KMS-11 (cell line): ENCODE results near the gene GPX3.

Source experiments
- H2AFZ ChIP-seq: fragments of 200-600 bp; sonication (generic); 2 replicates; pipeline ENCODE4 v1.6.1; 2016; ENCODE audit warnings: antibody characterized with exemption, mixed run types, low read depth
- H3K27ac ChIP-seq: fragments of 200-600 bp; sonication (generic); 2 replicates; pipeline ENCODE4 v1.6.1; 2016; ENCODE audit warnings: mild to moderate bottlenecking, mixed run types
- H3K27me3 ChIP-seq: fragments of 200-600 bp; sonication (generic); 2 replicates; pipeline ENCODE4 v1.6.1; 2017; ENCODE audit warnings: mild to moderate bottlenecking, low read depth, mixed run types, moderate library complexity; ENCODE audit not compliant: insufficient read depth
- H3K36me3 ChIP-seq: fragments of 200-600 bp; sonication (generic); 2 replicates; pipeline ENCODE4 v1.6.1; 2017; ENCODE audit warnings: mild to moderate bottlenecking, mixed run types; ENCODE audit not compliant: insufficient read depth
- H3K4me1 ChIP-seq: fragments of 200-600 bp; sonication (generic); 2 replicates; pipeline ENCODE4 v1.6.1; 2016; ENCODE audit warnings: mild to moderate bottlenecking, low read depth, mixed run types; ENCODE audit not compliant: poor library complexity, severe bottlenecking
- H3K4me2 ChIP-seq: fragments of 200-600 bp; sonication (generic); 2 replicates; pipeline ENCODE4 v1.7.0; 2016; ENCODE audit warnings: mild to moderate bottlenecking, mixed run types
- H3K4me3 ChIP-seq: fragments of 200-600 bp; sonication (generic); IDR thresholded peaks from 2 replicates; pipeline ENCODE4 v1.6.1; 2017; ENCODE audit warnings: low read depth, low read length, mixed read lengths; ENCODE audit not compliant: insufficient read depth
- H3K79me2 ChIP-seq: fragments of 200-600 bp; sonication (generic); 2 replicates; pipeline ENCODE4 v1.6.1; 2016; ENCODE audit warnings: low read depth, mixed run types; ENCODE audit not compliant: insufficient read depth
- H3K9ac ChIP-seq: fragments of 200-600 bp; sonication (generic); 2 replicates; pipeline ENCODE4 v1.6.1; 2016; ENCODE audit warnings: mild to moderate bottlenecking, mixed run types
- H4K20me1 ChIP-seq: fragments of 200-600 bp; sonication (generic); 2 replicates; pipeline ENCODE4 v1.6.1; 2016; ENCODE audit warnings: mild to moderate bottlenecking, mixed run types; ENCODE audit not compliant: insufficient read depth
- CTCF ChIP-seq: fragments of 200-600 bp; sonication (generic); conservative IDR thresholded peaks from 2 replicates; pipeline ENCODE4 v1.6.1; 2017; ENCODE audit warnings: low read depth, mild to moderate bottlenecking, antibody characterized with exemption, low read length, moderate library complexity, mixed read lengths

Gene GPX3

GRCh38 chr5:151033217-151033934 lies 13.0 kb downstream of the GPX3 start:
- H3K9ac ChIP-seq = no peak overlapping the region
- no peak overlapping the region for H2AFZ ChIP-seq
- no peak for TF ChIP-seq CTCF
- H4K20me1 ChIP-seq = no peaks in the 10 kb centered on the region
- H3K79me2 ChIP-seq = no peaks in the 10 kb centered on the region
- H3K27ac ChIP-seq = no peak overlapping the region
- H3K4me1 ChIP-seq = no peaks in the 10 kb centered on the region
- no peaks in the 10 kb centered on the region for H3K36me3 ChIP-seq
- no peak overlapping the region for H3K4me2 ChIP-seq
- no peak overlapping the region for H3K4me3 ChIP-seq
- no peaks in the 10 kb centered on the region for H3K27me3 ChIP-seq

GRCh38 chr5:151034422-151035379 lies 14.3 kb downstream of the GPX3 start:
- no peaks in the 10 kb centered on the region for H4K20me1 ChIP-seq
- H3K4me3 ChIP-seq = no peak overlapping the region
- H3K4me1 ChIP-seq = no peaks in the 10 kb centered on the region
- H3K27ac ChIP-seq = no peak overlapping the region
- TF ChIP-seq CTCF = no peak
- H3K36me3 ChIP-seq = no peaks in the 10 kb centered on the region; the same call in 1 of the 2 replicates
- no peaks in the 10 kb centered on the region for H3K27me3 ChIP-seq
- H3K4me2 ChIP-seq = no peak overlapping the region
- no peak overlapping the region for H2AFZ ChIP-seq
- no peaks in the 10 kb centered on the region for H3K79me2 ChIP-seq
- no peak overlapping the region for H3K9ac ChIP-seq

- H3K9ac ChIP-seq = no peak overlapping the region
- H3K27me3 ChIP-seq = no peaks in the 10 kb centered on the region
- no peak for TF ChIP-seq CTCF
- no peaks in the 10 kb centered on the region for H4K20me1 ChIP-seq
- H3K36me3 ChIP-seq = no peaks in the 10 kb centered on the region; the same call in 1 of the 2 replicates
- H3K79me2 ChIP-seq = no peaks in the 10 kb centered on the region
- H3K4me3 ChIP-seq = no peak overlapping the region
- H3K4me1 ChIP-seq = no peaks in the 10 kb centered on the region
- no peak overlapping the region for H3K27ac ChIP-seq
- no peak overlapping the region for H2AFZ ChIP-seq
- H3K4me2 ChIP-seq = no peak overlapping the region
Observed at GRCh38 chr5:151036556-151036955, 16.2 kb downstream of the GPX3 start.

- Histone ChIP-seq H3K9ac (no peak overlapping the region), H3K4me2 (no peak overlapping the region), H3K4me3 (no peak overlapping the region), H3K27me3 (no peaks in the 10 kb centered on the region), H3K36me3 (no peaks in the 10 kb centered on the region; the same call in 1 of the 2 replicates), H3K27ac (no peak overlapping the region), H3K4me1 (no peaks in the 10 kb centered on the region), H3K79me2 (no peaks in the 10 kb centered on the region), H4K20me1 (no peaks in the 10 kb centered on the region), H2AFZ (no peak overlapping the region)
- no peak for TF ChIP-seq CTCF
Observed at GRCh38 chr5:151037561-151038411, 17.4 kb downstream of the GPX3 start.
